ENCODE measurements around the gene CLTA.
"Not testable (repeated sequence)": the region's sequence is repeated elsewhere in the genome, so short reads cannot be mapped to it uniquely, and the experiment has no call there.

Gene CLTA

DNA sequence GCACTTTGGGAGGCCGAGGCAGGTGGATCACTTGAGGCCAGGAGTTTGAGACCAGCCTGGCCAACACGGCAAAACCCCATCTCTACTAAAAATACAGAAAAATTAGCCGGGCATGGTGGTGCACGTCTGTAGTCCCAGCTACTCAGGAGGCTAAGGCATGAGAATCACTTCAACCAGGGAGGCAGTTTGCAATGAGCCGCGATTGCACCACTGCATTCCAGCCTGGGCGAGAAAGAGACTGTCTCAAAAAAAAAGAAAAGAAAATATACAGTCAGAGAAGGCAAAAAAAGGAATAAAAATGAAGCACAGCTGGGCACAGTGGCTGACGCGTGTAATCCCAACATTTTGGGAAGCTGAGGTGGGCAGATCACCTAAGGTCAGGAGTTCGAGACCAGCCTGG, 14.2 kb upstream of the CLTA start:
- H3K36me3 ChIP-seq (ENCODE audit: control insufficient read depth in 4 of 4, insufficient read depth in 4 of 4, low read length in 3 of 4); H3K4me3 ChIP-seq (ENCODE audit: control insufficient read depth in 1 of 7, extremely low read depth in 1 of 7, insufficient read depth in 4 of 7, low read depth in 2 of 7, low read length in 6 of 7); H3K4me1 ChIP-seq (ENCODE audit: control extremely low read depth in 1 of 4, control insufficient read depth in 4 of 4, insufficient read depth in 4 of 4, low read length in 3 of 4); H3K27ac ChIP-seq (ENCODE audit: insufficient read depth in 1 of 2, low read depth in 1 of 2, low read length in 2 of 2, poor library complexity in 1 of 2, severe bottlenecking in 2 of 2); H3K27me3 ChIP-seq (replicated peaks in 2 of 5; ENCODE audit: control insufficient read depth in 4 of 5, insufficient read depth in 5 of 5, low read length in 4 of 5); DNase-seq; H3K9me3 ChIP-seq (ENCODE audit: control extremely low read depth in 1 of 5, control insufficient read depth in 4 of 5, insufficient read depth in 2 of 5, low read depth in 1 of 5, low read length in 4 of 5): not testable (repeated sequence)
- ChIA-PET POLR2A (interaction anchor here (0.5 kb wide), 1 partner anchor 11 kb away, joined by 4 read pairs; no protein-coding TSS in a partner anchor), CTCF (interaction anchor here (1.0 to 2.2 kb wide), 3 partner anchors 9 to 74 kb away, joined by 3 to 11 read pairs (median 3); no protein-coding TSS in a partner anchor)
- 99% methylated on average over 9 of the region's 10 CpGs for WGBS (ENCODE audit: insufficient coverage)

DNA sequence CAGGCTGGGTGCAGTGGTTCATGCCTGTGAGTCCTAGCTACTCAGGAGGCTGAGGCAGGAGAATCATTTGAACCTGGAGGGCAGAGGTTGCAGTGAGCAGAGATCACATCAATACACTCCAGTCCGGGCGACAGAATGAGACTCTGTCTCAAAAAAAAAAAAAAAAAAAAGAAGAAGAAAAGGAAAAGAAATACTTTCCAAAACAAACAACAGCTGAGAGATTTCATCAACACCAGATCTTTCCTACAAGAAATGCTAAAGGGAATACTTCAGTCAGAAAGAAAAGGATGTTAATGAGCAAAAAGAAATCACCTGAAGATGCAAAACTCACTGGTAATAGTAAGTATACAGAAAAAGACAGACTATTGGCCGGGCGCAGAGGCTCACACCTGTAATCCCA, 13.2 kb upstream of the CLTA start:
- POLR2A ChIA-PET, result interaction anchor here (1.2 kb wide), 1 partner anchor 65 kb away, joined by 4 read pairs; no protein-coding TSS in a partner anchor
- no peak overlapping the region for H3K4me3 ChIP-seq (ENCODE audit: control insufficient read depth in 1 of 7, extremely low read depth in 1 of 7, insufficient read depth in 4 of 7, low read depth in 2 of 7, low read length in 6 of 7)
- H3K9me3 ChIP-seq (ENCODE audit: control extremely low read depth in 1 of 5, control insufficient read depth in 4 of 5, insufficient read depth in 2 of 5, low read depth in 1 of 5, low read length in 4 of 5), result no peaks in the 10 kb centered on the region
- DNase-seq, result no peak
- no peak overlapping the region for H3K27ac ChIP-seq (ENCODE audit: insufficient read depth in 1 of 2, low read depth in 1 of 2, low read length in 2 of 2, poor library complexity in 1 of 2, severe bottlenecking in 2 of 2)
- H3K4me1 ChIP-seq (ENCODE audit: control extremely low read depth in 1 of 4, control insufficient read depth in 4 of 4, insufficient read depth in 4 of 4, low read length in 3 of 4), result no peaks in the 10 kb centered on the region
- WGBS (ENCODE audit: insufficient coverage), result 96% methylated on average over 2 of the region's 4 CpGs
- no peaks in the 10 kb centered on the region for H3K36me3 ChIP-seq (ENCODE audit: control insufficient read depth in 4 of 4, insufficient read depth in 4 of 4, low read length in 3 of 4)
- no peaks in the 10 kb centered on the region for H3K27me3 ChIP-seq (replicated peaks in 2 of 5; ENCODE audit: control insufficient read depth in 4 of 5, insufficient read depth in 5 of 5, low read length in 4 of 5)
- CTCF ChIA-PET, result interaction anchor here (1.0 to 1.7 kb wide), 4 partner anchors 11 to 16 kb away, joined by 3 to 5 read pairs (median 4); partner anchors contain the start of gene CLTA

DNA sequence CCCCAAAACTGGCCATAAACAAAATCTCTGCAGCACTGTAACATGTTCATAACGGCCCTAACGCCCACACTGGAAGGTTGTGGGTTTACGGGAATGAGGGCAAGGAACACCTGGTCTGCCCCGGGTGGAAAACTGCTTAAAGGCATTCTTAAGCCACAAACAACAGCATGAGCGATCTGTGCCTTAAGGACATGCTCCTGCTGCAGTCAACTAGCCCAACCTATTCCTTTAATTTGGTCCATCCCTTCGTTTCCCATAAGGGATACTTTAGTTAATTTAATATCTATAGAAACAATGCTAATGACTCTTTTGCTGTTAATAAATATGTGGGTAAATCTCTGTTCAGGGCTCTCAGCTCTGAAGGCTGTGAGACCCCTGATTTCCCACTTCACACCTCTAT, 10.5 kb upstream of the CLTA start:
- H3K36me3 ChIP-seq (ENCODE audit: control insufficient read depth in 4 of 4, insufficient read depth in 4 of 4, low read length in 3 of 4); H3K4me1 ChIP-seq (ENCODE audit: control extremely low read depth in 1 of 4, control insufficient read depth in 4 of 4, insufficient read depth in 4 of 4, low read length in 3 of 4); H3K9me3 ChIP-seq (ENCODE audit: control extremely low read depth in 1 of 5, control insufficient read depth in 4 of 5, insufficient read depth in 2 of 5, low read depth in 1 of 5, low read length in 4 of 5); H3K4me3 ChIP-seq (ENCODE audit: control insufficient read depth in 1 of 7, extremely low read depth in 1 of 7, insufficient read depth in 4 of 7, low read depth in 2 of 7, low read length in 6 of 7); CTCF ChIA-PET; H3K27ac ChIP-seq (ENCODE audit: insufficient read depth in 1 of 2, low read depth in 1 of 2, low read length in 2 of 2, poor library complexity in 1 of 2, severe bottlenecking in 2 of 2); DNase-seq; H3K27me3 ChIP-seq (replicated peaks in 2 of 5; ENCODE audit: control insufficient read depth in 4 of 5, insufficient read depth in 5 of 5, low read length in 4 of 5); POLR2A ChIA-PET: not testable (repeated sequence)
- WGBS (ENCODE audit: insufficient coverage), result 100% methylated on average over 3 of the region's 6 CpGs

GRCh38 chr9:36187414-36187813, 3.3 kb upstream of the CLTA start:
- no peak for DNase-seq
- H3K27me3 ChIP-seq (replicated peaks in 2 of 5; ENCODE audit: control insufficient read depth in 4 of 5, insufficient read depth in 5 of 5, low read length in 4 of 5), result no peaks in the 10 kb centered on the region
- peaks cover 0 to 3% (median 0%) of the 10 kb centered on the region in 4 experiments for H3K36me3 ChIP-seq (ENCODE audit: control insufficient read depth in 4 of 4, insufficient read depth in 4 of 4, low read length in 3 of 4)
- ChIA-PET CTCF (interaction anchor here (1.0 to 1.4 kb wide), 3 partner anchors 19 to 82 kb away, joined by 3 read pairs; no protein-coding TSS in a partner anchor), POLR2A (interaction anchor here (0.7 kb wide), 1 partner anchor 11 kb away, joined by 4 read pairs; no protein-coding TSS in a partner anchor)
- no peak overlapping the region for H3K4me3 ChIP-seq (ENCODE audit: control insufficient read depth in 1 of 7, extremely low read depth in 1 of 7, insufficient read depth in 4 of 7, low read depth in 2 of 7, low read length in 6 of 7)
- H3K9me3 ChIP-seq (ENCODE audit: control extremely low read depth in 1 of 5, control insufficient read depth in 4 of 5, insufficient read depth in 2 of 5, low read depth in 1 of 5, low read length in 4 of 5), result no peaks in the 10 kb centered on the region
- H3K27ac ChIP-seq (ENCODE audit: insufficient read depth in 1 of 2, low read depth in 1 of 2, low read length in 2 of 2, poor library complexity in 1 of 2, severe bottlenecking in 2 of 2), result no peak overlapping the region
- peaks cover 11 to 24% (median 16%) of the 10 kb centered on the region in 4 experiments for H3K4me1 ChIP-seq (ENCODE audit: control extremely low read depth in 1 of 4, control insufficient read depth in 4 of 4, insufficient read depth in 4 of 4, low read length in 3 of 4)

- ChIA-PET POLR2A (no interaction called here), CTCF (interaction anchor here (2.9 kb wide), 1 partner anchor 24 kb away, joined by 10 read pairs; no protein-coding TSS in a partner anchor)
- H3K27ac ChIP-seq (ENCODE audit: insufficient read depth in 1 of 2, low read depth in 1 of 2, low read length in 2 of 2, poor library complexity in 1 of 2, severe bottlenecking in 2 of 2), result no peak overlapping the region
- H3K36me3 ChIP-seq (ENCODE audit: control insufficient read depth in 4 of 4, insufficient read depth in 4 of 4, low read length in 3 of 4), result peaks cover 0 to 6% (median 0%) of the 10 kb centered on the region in 4 experiments
- no peak overlapping the region for H3K4me3 ChIP-seq (ENCODE audit: control insufficient read depth in 1 of 7, extremely low read depth in 1 of 7, insufficient read depth in 4 of 7, low read depth in 2 of 7, low read length in 6 of 7)
- no peaks in the 10 kb centered on the region for H3K27me3 ChIP-seq (replicated peaks in 2 of 5; ENCODE audit: control insufficient read depth in 4 of 5, insufficient read depth in 5 of 5, low read length in 4 of 5)
- H3K4me1 ChIP-seq (ENCODE audit: control extremely low read depth in 1 of 4, control insufficient read depth in 4 of 4, insufficient read depth in 4 of 4, low read length in 3 of 4), result peaks cover 19 to 32% (median 23%) of the 10 kb centered on the region in 4 experiments
- 100% methylated on average over 5 of the region's 5 CpGs for WGBS (ENCODE audit: insufficient coverage)
- no peaks in the 10 kb centered on the region for H3K9me3 ChIP-seq (ENCODE audit: control extremely low read depth in 1 of 5, control insufficient read depth in 4 of 5, insufficient read depth in 2 of 5, low read depth in 1 of 5, low read length in 4 of 5)
- no peak for DNase-seq
Observed at GRCh38 chr9:36188212-36188611, 2.5 kb upstream of the CLTA start.

DNA sequence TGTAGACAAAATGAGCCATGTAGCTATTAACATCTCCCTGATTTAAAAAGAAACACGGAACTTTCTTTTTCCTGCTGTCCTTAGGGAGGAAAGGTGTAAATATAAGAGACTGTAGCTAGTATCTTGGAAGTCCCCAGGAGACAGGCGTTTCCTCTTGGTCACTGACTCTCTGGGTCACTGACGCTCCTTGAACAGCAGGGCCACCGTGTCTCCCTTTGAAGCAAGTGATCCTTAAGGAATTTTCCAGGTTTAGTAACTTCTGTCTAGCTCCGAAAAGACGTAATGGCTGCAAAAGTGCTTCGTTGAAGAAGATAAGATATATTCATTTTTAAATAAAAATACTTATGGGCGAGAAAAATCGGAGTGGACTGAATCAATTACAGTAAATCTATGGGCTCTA, 745 bp upstream of the CLTA start:
- DNase-seq, result peak in 1 of 3 donors; percentile 15
- Histone ChIP-seq H3K27ac (ENCODE audit: insufficient read depth in 1 of 2, low read depth in 1 of 2, low read length in 2 of 2, poor library complexity in 1 of 2, severe bottlenecking in 2 of 2) (peak overlapping the region; percentile 72 to 94), H3K9me3 (ENCODE audit: control extremely low read depth in 1 of 5, control insufficient read depth in 4 of 5, insufficient read depth in 2 of 5, low read depth in 1 of 5, low read length in 4 of 5) (no peaks in the 10 kb centered on the region), H3K27me3 (replicated peaks in 2 of 5; ENCODE audit: control insufficient read depth in 4 of 5, insufficient read depth in 5 of 5, low read length in 4 of 5) (no peaks in the 10 kb centered on the region), H3K4me1 (ENCODE audit: control extremely low read depth in 1 of 4, control insufficient read depth in 4 of 4, insufficient read depth in 4 of 4, low read length in 3 of 4) (peaks cover 24 to 41% (median 30%) of the 10 kb centered on the region in 4 experiments), H3K4me3 (ENCODE audit: control insufficient read depth in 1 of 7, extremely low read depth in 1 of 7, insufficient read depth in 4 of 7, low read depth in 2 of 7, low read length in 6 of 7) (peak overlapping the region in 6 of 7 experiments; percentile 86 to 99 (median 95)), H3K36me3 (ENCODE audit: control insufficient read depth in 4 of 4, insufficient read depth in 4 of 4, low read length in 3 of 4) (peaks cover 0 to 18% (median 2%) of the 10 kb centered on the region in 4 experiments)
- 33% methylated on average over 2 of the region's 9 CpGs for WGBS (ENCODE audit: insufficient coverage)
- POLR2A ChIA-PET, result interaction anchor here (0.6 to 1.3 kb wide), 8 partner anchors 10 to 163 kb away, joined by 3 to 6 read pairs (median 4); no protein-coding TSS in a partner anchor
- CTCF ChIA-PET, result interaction anchor here (0.5 to 3.2 kb wide), 22 partner anchors 11 to 1693 kb away, joined by 3 to 28 read pairs (median 4); partner anchors contain the start of gene CCIN

DNA sequence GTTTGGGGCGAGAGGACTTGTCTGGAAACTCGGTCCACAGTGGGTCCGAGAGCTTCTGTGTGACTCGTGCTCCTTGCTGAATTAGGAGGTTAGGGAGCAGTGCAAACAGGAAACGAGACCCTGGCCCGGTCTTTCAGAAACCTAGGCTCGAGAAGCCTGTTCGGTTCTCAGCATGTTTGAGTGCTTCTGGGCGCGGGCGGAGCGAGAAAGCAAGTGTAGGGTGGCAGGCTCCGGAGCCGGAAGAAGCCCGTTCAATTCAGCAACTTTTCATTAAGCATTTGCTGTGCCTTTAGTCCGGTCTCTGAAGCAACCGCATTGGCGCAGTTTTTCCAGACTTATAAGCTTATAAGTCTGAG, 547 bp downstream of the CLTA start:
- H3K27me3 ChIP-seq (replicated peaks in 2 of 5; ENCODE audit: control insufficient read depth in 4 of 5, insufficient read depth in 5 of 5, low read length in 4 of 5), result no peaks in the 10 kb centered on the region
- POLR2A ChIA-PET, result interaction anchor here (0.6 to 1.3 kb wide), 5 partner anchors 9 to 89 kb away, joined by 3 to 6 read pairs (median 5); no protein-coding TSS in a partner anchor
- no peaks in the 10 kb centered on the region for H3K9me3 ChIP-seq (ENCODE audit: control extremely low read depth in 1 of 5, control insufficient read depth in 4 of 5, insufficient read depth in 2 of 5, low read depth in 1 of 5, low read length in 4 of 5)
- peak in 2 of 3 donors; percentile 30 to 42 for DNase-seq
- peaks cover 24 to 41% (median 30%) of the 10 kb centered on the region in 4 experiments for H3K4me1 ChIP-seq (ENCODE audit: control extremely low read depth in 1 of 4, control insufficient read depth in 4 of 4, insufficient read depth in 4 of 4, low read length in 3 of 4)
- peak overlapping the region; percentile 79 to 94 for H3K27ac ChIP-seq (ENCODE audit: insufficient read depth in 1 of 2, low read depth in 1 of 2, low read length in 2 of 2, poor library complexity in 1 of 2, severe bottlenecking in 2 of 2)
- H3K4me3 ChIP-seq (ENCODE audit: control insufficient read depth in 1 of 7, extremely low read depth in 1 of 7, insufficient read depth in 4 of 7, low read depth in 2 of 7, low read length in 6 of 7), result peak overlapping the region; percentile 60 to 99 (median 94)
- 0% methylated on average over 18 of the region's 18 CpGs for WGBS (ENCODE audit: insufficient coverage)
- CTCF ChIA-PET, result interaction anchor here (0.7 to 3.2 kb wide), 11 partner anchors 11 to 147 kb away, joined by 3 to 28 read pairs (median 6); partner anchors contain the start of gene CCIN
- peaks cover 0 to 18% (median 2%) of the 10 kb centered on the region in 4 experiments for H3K36me3 ChIP-seq (ENCODE audit: control insufficient read depth in 4 of 4, insufficient read depth in 4 of 4, low read length in 3 of 4)
